Thyroid gland (tissue), 4 donors: Measurements from ENCODE around the gene GNG3. TPM values are rescaled to one million over a fixed set of nuclear protein-coding genes. Genes with fewer than 3 reads are reported as not detected.

Source experiments
- DNase-seq, 2 donors: peaks; one replicate each; pipeline ENCODE4 v3.0.0-alpha.2; 2019
- H3K27ac ChIP-seq, 3 donors: fragments of 200-600 bp; sonication (generic); 1 replicate in 2 of 3; 2 replicates in 1 of 3; pipeline ENCODE4 v1.5.1; 2016 to 2019; ENCODE audit warnings: mild to moderate bottlenecking in 1 of 3, moderate library complexity in 1 of 3
- H3K27me3 ChIP-seq: fragments of 200-600 bp; sonication (generic); one replicate; pipeline ENCODE4 v1.5.1; 2019
- H3K36me3 ChIP-seq, 2 donors: fragments of 200-600 bp; sonication (generic); one replicate each; pipeline ENCODE4 v1.5.1; 2016 to 2019
- H3K4me1 ChIP-seq, 2 donors: fragments of 200-600 bp; sonication (generic); one replicate each; pipeline ENCODE4 v1.5.1; 2017 to 2019
- H3K4me3 ChIP-seq, 3 donors: fragments of 200-600 bp; sonication (generic); replicated peaks in 1 of 3; 1 replicate in 2 of 3; 2 replicates in 1 of 3; pipeline ENCODE4 v1.5.1; 2016; ENCODE audit warnings: mild to moderate bottlenecking in 1 of 3
- H3K9me3 ChIP-seq: fragments of 200-600 bp; sonication (generic); one replicate; pipeline ENCODE4 v1.5.1; 2017
- POLR2A ChIP-seq, 2 donors: fragments of 450-650 bp; IDR thresholded peaks; one replicate each; pipeline ENCODE4 v1.6.1; 2017; ENCODE audit warnings: antibody characterized with exemption in 2 of 2, mild to moderate bottlenecking in 2 of 2, moderate library complexity in 1 of 2
- WGBS, 2 donors: methylation state at CpG; one replicate each; pipeline ENCODE4 v1.1.5; 2017; 5-methylcytosine and 5-hydroxymethylcytosine counted together
- intact Hi-C: fragments of 100-400 bp; cut with DNase I; formaldehyde crosslinking; loops from one replicate; pipeline ENCODE4 v1.15.1; 2023
- total RNA-seq, 4 donors: library from RNA; depleted of rRNA; stranded (reverse); fragments of >200 nt; gene quantifications; one replicate each; pipeline ENCODE4 v1.2.3, GENCODE V29; 2016
- TF ChIP-seq, protein P1 (sequence below), 6 experiments: fragments of 200-600 bp in 3 of 6; fragments of 450-650 bp in 3 of 6; sonication (generic) in 3 of 6; IDR thresholded peaks; one replicate each; pipeline ENCODE4 v1.5.1; 2016 to 2019; ENCODE audit warnings: antibody characterized with exemption in 6 of 6, mild to moderate bottlenecking in 2 of 6, inconsistent platforms in 1 of 6, moderate library complexity in 1 of 6

The GNG3 gene
- total RNA-seq, 4 donors from 2014 or later: not detected

DNA sequence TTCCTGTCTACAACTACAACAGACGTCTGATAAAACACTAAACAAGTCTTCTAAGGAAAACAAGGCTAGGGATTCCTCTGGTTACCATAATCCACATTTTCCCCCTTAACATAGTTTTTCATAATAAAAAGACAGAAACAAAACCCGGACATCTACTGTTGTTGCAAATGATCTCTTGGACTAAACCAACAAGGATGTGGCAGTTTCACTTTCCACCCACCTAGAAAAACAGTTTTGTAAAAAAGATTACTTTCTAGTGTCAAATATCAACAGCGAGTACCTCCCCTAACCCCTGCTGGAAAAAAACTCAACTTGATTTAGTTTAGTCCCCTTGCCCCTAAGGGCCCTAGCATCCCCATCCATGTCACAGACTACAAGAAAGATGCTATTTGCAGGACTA is 5.4 kb downstream of the GNG3 start:
- no peak for DNase-seq
- intact Hi-C loops: no loop called here
- peaks cover 14 to 16% of the 10 kb centered on the region in 2 donors for H3K4me1 ChIP-seq
- no peaks in the 10 kb centered on the region for H3K9me3 ChIP-seq
- no peak for TF ChIP-seq POLR2A (IDR thresholded peaks at IDR 0.05)
- TF ChIP-seq, protein P1, sequence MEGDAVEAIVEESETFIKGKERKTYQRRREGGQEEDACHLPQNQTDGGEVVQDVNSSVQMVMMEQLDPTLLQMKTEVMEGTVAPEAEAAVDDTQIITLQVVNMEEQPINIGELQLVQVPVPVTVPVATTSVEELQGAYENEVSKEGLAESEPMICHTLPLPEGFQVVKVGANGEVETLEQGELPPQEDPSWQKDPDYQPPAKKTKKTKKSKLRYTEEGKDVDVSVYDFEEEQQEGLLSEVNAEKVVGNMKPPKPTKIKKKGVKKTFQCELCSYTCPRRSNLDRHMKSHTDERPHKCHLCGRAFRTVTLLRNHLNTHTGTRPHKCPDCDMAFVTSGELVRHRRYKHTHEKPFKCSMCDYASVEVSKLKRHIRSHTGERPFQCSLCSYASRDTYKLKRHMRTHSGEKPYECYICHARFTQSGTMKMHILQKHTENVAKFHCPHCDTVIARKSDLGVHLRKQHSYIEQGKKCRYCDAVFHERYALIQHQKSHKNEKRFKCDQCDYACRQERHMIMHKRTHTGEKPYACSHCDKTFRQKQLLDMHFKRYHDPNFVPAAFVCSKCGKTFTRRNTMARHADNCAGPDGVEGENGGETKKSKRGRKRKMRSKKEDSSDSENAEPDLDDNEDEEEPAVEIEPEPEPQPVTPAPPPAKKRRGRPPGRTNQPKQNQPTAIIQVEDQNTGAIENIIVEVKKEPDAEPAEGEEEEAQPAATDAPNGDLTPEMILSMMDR (IDR thresholded peaks at IDR 0.05): no peak
- H3K27me3 ChIP-seq: no peaks in the 10 kb centered on the region
- 53 to 74% methylated on average over 3 of the region's 3 CpGs for WGBS, 2 donors
- H3K36me3 ChIP-seq: peaks cover 51 to 64% of the 10 kb centered on the region in 2 donors
- H3K27ac ChIP-seq: no peak overlapping the region
- no peak overlapping the region for H3K4me3 ChIP-seq

DNA sequence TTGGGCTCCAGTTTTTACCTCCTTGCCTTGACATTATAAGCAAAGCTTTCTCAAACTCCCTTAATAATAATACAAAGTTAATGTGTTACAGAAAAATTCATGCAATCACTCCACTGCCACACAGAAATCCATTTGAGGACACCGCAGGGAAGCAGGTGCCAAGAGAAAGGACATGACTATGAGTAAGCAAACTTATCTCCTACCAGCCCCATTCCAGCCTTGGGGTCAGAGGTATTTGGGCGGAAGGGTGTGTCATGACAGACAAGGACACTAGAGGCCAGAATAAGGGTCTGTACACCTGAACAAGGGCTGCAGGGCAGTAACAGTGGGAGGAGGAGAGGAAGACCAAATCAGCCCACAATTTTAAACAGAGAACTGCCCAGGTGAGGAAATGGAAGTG is 5.9 kb downstream of the GNG3 start:
- H3K27ac ChIP-seq: no peak overlapping the region
- H3K4me3 ChIP-seq: no peak overlapping the region
- 96 to 97% methylated on average over 2 of the region's 2 CpGs for WGBS, 2 donors
- no peak for DNase-seq
- H3K4me1 ChIP-seq: peaks cover 13 to 14% of the 10 kb centered on the region in 2 donors
- intact Hi-C loops: no loop called here
- TF ChIP-seq, protein P1 (IDR thresholded peaks at IDR 0.05): no peak
- no peak for TF ChIP-seq POLR2A (IDR thresholded peaks at IDR 0.05)
- H3K27me3 ChIP-seq: no peaks in the 10 kb centered on the region
- H3K36me3 ChIP-seq: peaks cover 56 to 69% of the 10 kb centered on the region in 2 donors
- no peaks in the 10 kb centered on the region for H3K9me3 ChIP-seq

DNA sequence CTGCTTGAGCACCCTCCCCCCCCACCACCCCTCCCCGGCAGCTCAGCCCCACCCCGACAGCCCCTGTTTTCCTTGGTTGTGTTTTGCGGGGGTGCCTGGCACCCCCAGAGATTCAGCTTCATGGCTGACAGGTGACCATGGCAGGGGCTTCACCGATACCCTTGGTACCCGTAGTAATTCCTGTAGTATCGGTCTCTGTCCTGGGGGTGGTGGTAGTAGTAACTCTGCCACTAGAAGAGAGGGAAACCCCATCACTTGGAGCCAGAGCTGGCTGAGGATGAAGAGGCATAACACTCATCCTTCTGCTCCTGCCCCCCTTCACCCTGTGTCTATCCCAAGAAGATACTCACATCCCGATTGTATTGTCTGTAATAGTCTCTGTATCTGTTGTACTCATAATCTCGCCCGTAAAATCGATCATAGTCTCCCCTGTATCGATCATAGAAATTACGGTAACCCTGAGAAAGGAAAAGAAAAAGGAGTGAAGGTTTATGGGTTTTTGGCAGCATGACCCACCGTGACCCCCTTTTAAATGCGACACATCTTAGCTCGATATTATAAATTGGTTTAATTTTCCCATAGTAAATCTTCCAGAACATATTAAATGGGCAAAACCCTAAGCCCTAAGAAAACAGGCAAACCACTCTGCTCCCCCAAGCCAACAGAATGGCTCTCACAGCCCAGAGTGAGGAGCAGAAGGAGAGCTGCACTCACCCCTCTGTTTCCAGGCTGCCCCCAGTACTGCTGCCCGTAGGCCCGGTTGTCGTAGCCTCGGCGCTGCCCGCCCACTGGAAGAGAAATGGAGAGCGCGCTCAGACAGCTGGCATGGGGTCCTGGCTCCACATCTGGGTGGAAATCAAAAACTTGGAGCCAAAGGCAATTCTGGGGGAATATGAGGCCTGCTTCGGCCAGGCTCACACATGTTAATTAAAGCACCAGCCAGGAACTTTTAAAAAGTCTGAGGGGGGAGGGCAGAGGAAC is 8.0 kb downstream of the GNG3 start:
- Histone ChIP-seq H3K4me3 (no peak overlapping the region), H3K27ac (no peak overlapping the region), H3K4me1 (peaks cover 0 to under 1% of the 10 kb centered on the region in 2 donors), H3K36me3 (peaks cover 77 to 90% of the 10 kb centered on the region in 2 donors), H3K9me3 (no peaks in the 10 kb centered on the region), H3K27me3 (no peaks in the 10 kb centered on the region)
- no peak for TF ChIP-seq POLR2A (IDR thresholded peaks at IDR 0.05)
- intact Hi-C loops: no loop called here
- 92 to 94% methylated on average over 24 of the region's 24 CpGs for WGBS, 2 donors
- DNase-seq: no peak

DNA sequence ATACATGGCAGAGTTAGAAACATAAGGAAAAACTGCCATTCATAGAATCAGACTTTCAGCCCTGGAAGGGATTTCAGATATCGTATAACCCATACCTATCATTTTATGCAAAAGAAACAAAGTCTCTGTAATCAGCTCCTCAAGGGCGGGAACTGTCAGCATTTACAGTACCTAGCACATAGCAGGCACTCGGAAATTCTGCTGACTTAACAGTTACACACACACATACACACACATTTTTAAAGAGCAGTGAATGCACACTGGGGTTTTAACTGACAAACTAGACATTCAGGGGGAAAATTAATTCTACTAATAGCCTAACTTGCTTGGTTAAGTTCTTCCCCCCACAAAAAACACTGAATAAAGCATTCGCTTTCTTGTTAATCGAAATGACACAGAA is 8.7 kb downstream of the GNG3 start:
- intact Hi-C loops: no loop called here
- Histone ChIP-seq H3K4me3 (no peak overlapping the region), H3K27me3 (no peaks in the 10 kb centered on the region), H3K36me3 (peaks cover 83 to 90% of the 10 kb centered on the region in 2 donors), H3K9me3 (no peaks in the 10 kb centered on the region), H3K27ac (no peak overlapping the region), H3K4me1 (no peaks in the 10 kb centered on the region)
- TF ChIP-seq, protein P1 (IDR thresholded peaks at IDR 0.05): no peak
- TF ChIP-seq POLR2A (IDR thresholded peaks at IDR 0.05): no peak
- no peak for DNase-seq
- WGBS, 2 donors: 94% methylated on average over 5 of the region's 5 CpGs

DNA sequence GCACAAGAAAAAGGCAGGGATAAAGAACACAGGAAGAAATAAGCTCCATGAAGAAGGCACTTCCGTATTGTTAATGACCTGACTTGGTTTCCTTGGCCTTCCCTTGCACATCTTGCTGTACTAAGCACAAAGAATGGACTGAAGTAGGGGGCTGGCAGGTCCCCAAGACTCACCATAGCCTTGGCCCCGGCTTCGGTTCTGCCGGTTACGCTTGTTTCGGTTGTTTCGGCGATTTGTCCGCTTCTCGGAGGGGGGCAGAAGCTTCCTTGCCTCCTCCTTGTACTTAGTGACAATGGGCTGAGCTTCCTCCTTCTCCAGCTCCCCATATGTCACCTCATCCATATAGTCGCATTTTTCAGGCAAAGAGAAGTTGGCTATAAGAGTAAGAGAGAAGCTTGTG is 9.3 kb downstream of the GNG3 start:
- Histone ChIP-seq H3K36me3 (peaks cover 89 to 96% of the 10 kb centered on the region in 2 donors), H3K27me3 (no peaks in the 10 kb centered on the region), H3K4me1 (no peaks in the 10 kb centered on the region), H3K27ac (no peak overlapping the region), H3K4me3 (no peak overlapping the region), H3K9me3 (no peaks in the 10 kb centered on the region)
- DNase-seq: no peak
- 92 to 93% methylated on average over 11 of the region's 11 CpGs for WGBS, 2 donors
- TF ChIP-seq, protein P1 (IDR thresholded peaks at IDR 0.05): no peak
- no peak for TF ChIP-seq POLR2A (IDR thresholded peaks at IDR 0.05)
- intact Hi-C loops: no loop called here
